Kidney capillary endothelial cell (primary cell): ENCODE data around the gene PLXNB3.

Source experiments
- DNase-seq: peaks from one replicate; pipeline ENCODE4 v3.0.0-alpha.2; 2018; ENCODE audit warnings: low spot score

Gene PLXNB3

DNA sequence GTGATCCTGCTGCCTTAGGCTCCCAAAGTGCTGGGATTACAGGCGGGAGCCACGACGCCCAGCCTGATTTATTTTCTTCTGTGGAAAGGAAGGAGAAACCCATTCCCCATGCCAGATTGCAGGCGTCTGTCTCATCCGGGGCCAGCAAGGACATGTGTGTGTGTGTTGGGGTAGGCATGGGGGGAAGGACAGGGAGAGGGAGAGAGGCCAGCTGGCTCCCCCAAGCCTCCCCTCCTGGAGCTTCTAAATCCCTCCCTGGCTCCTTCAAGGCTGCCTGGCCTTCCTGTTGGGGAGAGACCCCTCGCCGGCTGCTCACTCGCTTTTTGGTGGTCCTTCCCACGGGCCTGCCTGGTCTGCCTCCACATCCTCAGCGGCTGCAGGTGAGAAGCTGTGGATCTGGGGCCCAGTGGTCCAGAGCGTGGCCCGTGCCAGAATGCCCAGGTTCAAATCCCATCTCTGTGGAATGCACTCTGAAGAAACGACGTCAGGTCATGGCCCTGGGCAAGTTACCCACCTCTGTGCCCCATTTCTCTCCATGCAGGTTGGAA lies 1.3 kb upstream of the PLXNB3 start:
- no peak for DNase-seq

DNA sequence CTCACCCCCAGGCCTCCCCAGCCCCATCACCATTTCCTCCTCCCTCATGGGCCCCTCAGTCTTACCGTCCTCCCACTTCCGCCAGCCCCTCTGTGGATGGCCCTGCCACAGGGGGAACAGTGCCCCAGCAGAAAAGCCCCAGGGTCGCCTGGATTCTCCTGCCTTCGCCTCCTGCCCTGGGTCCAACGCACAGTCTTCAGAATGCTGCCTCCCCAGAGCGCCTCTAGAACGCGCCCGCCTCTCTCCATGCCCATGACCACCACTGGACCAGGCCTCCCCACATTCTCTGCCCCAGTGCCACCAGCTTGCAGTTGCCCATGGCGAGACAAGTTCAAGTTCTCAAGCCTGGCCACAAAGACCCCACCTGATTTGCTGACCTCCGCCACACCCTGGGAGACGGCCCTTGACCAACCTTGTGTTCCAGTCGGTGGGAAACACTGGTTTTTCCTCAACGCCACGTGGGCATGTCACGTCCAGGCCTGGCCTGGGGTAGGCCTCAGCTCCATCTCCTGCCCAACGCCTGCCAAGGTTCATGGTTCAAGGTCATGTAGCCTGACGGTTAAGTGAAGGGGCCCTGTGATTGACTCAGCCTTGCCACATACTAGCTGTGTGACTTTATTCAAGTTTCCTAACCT lies 634 bp upstream of the PLXNB3 start:
- DNase-seq = no peak

GRCh38 chrX:153764786-153765137 lies 713 bp downstream of the PLXNB3 start:
- DNase-seq = no peak

DNA sequence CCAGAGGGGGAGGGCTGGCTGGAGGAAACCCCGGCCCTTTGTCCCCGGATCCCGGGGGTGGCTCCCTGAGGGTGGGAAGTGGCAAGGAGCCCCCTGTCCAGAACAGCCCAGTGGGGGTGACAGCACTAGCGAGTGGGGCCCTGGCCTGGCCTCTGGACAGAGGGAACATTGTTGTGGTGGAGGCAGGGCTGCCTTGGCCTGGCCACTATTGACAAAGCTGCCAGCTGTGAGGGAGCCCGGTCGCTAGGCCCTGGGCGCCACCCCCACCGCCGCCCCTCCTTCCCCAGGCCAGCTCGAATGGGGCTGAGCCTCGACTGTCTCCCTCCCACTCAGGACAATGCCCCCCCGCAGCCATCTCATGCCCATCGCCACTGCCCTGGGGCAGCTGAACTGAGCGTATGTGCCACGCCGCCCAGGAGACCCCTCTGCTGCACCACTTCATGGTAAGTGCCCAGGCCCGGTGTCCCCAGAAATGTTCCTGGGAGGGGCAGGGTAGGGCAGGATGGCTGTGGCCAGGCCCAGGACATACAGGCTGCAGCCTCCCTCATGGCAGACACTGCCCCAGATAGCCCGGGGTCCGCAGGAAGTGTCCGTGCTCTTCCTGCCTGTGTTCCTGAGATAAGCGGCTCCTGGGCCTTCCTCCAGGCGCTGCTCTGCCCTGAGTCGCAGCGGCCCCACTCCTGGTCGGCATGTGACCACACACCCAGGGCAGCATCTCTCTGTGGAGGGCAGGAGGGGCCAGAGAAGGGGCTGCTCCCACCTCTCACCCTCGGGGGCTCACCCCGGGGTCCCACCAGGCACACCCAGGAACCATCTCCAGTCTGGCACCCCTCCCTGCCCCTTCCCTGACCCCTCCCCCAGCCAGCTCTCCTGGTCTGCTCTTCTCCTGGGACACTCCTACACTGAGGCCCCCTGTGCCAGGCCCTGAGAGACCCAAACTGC lies 1.4 kb downstream of the PLXNB3 start:
- DNase-seq = peak; percentile 16

DNA sequence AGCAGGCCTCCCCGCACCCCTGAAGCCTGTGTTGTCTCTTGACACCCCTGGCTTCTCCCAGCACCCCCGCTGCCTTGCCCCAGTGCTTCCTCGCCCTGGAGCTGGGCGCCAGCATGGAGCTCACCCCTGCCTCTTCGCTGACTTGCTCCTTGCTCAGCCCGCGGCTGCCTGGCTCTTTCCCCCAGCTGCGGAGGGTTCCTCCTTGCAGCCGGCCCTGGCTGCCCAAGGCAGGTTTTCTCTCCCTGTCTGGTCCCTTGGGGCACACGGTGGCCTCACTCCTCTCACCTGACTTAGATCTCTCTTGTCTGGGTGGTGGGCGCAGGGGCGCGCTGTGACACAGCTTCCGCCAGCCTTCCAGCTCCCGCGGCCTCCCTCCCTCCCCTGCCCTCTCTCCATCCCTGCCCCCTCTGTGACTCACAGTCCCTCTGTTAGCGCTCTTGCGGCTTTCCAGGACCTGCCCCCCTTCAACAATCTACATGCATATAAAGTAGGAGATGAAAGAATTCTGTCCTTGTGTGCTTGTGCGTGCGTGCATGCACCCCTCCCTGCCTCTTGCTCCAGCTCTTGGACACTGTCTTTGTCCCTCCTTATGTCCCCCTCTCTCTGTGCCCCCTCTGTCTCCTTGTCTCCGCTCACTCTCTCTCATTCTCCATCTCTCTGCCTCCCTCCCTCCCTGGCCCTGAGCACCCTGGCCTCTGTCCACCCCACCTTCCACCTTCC lies 2.2 kb downstream of the PLXNB3 start:
- DNase-seq = peak; percentile 40

- no peak for DNase-seq
Measured at GRCh38 chrX:153766871-153767673, 3.0 kb downstream of the PLXNB3 start.

DNA sequence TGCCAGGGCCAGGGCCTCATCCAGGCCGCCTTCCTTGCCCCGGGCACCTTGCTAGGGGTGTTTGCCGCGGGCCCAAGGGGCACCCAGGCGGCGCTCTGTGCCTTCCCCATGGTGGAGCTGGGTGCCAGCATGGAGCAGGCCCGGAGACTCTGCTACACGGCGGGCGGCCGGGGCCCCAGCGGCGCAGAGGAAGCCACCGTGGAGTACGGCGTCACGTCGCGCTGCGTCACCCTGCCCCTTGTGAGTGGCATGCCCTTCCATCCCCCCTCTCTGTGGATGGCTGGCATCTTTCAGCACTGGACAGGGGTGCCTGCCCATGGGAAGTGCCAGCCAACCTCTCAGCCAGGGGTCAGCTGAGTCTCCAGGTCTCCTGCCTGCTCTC lies 3.6 kb downstream of the PLXNB3 start:
- DNase-seq = no peak

- no peak for DNase-seq
Measured at GRCh38 chrX:153768311-153769157, 4.5 kb downstream of the PLXNB3 start.

DNA sequence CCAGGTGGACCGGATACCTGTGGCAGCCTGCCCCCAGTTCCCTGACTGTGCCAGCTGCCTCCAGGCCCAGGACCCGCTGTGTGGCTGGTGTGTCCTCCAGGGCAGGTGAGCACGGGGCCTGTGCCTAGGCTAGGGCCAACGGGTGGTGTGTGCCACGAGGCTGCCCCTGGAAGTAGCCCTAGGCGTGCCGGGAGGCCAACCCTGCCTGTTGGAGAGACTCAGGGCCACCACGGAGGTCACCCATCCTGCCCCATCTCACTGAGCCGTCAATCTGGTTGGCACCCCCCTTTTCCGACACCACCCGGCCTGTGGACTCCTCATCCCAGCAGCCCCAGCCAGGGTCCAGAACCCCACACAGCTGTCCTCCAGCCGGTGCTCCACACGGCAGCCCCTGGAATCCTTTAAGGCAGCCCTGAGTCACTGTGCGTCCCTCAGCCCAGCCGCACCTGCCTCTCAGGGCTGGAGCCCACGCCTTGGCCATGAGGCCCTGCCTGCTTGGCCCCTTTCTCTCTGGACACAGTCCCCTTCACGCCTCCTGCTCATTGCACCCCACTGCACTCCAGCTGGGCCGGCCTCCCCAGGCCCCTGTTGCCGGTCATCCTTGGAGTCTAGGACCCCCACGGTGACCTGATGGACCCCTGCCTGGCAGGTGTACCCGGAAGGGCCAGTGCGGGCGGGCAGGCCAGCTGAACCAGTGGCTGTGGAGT lies 5.3 kb downstream of the PLXNB3 start:
- DNase-seq = no peak

DNA sequence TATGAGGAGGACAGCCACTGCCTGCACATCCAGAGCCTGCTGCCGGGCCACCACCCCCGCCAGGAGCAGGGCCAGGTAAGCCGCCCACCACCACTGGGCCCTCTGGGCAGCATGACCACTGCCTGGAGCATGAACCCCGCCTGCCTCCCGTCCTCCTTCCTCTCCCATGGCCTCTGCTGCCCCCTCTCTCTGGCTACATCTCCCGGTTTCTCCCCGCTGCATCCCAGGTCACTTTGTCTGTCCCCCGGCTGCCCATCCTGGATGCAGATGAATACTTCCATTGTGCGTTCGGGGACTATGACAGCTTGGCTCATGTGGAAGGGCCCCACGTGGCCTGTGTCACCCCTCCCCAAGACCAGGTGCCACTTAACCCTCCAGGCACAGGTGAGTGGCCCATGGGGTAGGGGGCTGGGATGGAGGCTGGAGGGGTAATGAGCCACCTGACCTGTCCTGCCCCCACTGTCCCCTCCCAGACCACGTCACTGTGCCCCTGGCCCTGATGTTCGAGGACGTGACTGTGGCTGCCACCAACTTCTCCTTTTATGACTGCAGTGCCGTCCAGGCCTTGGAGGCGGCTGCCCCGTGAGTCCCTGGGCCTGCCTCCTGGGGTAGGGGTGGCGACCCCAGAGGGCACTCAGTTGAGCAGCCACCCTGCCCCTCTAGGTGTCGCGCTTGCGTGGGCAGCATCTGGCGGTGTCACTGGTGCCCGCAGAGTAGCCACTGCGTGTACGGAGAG lies 6.0 kb downstream of the PLXNB3 start:
- DNase-seq = no peak

GRCh38 chrX:153770601-153771414 lies 6.8 kb downstream of the PLXNB3 start:
- DNase-seq = no peak

DNA sequence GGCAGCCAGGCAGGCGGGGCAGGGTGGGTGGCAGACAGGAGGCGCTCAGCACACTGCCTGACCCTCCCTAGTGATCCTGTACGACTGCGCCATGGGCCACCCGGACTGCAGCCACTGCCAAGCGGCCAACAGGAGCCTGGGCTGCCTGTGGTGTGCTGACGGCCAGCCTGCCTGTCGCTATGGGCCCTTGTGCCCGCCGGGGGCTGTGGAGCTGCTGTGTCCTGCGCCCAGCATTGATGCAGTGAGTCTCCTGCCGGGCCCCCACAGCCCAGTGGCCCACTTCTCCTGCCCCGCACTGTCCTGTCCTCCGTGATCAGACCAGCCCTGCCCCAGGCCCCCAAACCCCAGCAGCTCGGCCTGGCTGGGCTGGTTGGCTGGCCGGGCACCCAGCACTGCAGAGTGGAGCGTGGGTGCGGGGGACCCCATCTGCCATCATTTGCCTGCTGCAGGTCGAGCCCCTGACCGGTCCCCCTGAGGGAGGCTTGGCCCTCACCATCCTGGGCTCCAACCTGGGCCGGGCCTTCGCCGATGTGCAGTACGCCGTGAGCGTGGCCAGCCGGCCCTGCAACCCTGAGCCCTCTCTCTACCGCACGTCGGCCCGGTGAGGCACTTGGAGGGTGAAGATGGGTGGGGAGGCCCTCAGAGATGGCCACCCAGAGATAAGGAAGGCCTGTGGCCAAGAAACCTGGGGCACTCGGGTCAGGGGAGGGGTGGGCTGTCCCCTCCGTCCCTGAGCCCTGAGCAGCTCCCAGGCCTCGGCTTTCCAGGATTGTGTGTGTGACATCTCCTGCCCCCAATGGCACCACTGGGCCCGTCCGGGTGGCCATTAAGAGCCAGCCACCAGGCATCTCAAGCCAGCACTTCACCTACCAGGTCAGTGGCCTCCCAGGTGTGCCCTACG lies 7.6 kb downstream of the PLXNB3 start:
- DNase-seq = no peak

DNA sequence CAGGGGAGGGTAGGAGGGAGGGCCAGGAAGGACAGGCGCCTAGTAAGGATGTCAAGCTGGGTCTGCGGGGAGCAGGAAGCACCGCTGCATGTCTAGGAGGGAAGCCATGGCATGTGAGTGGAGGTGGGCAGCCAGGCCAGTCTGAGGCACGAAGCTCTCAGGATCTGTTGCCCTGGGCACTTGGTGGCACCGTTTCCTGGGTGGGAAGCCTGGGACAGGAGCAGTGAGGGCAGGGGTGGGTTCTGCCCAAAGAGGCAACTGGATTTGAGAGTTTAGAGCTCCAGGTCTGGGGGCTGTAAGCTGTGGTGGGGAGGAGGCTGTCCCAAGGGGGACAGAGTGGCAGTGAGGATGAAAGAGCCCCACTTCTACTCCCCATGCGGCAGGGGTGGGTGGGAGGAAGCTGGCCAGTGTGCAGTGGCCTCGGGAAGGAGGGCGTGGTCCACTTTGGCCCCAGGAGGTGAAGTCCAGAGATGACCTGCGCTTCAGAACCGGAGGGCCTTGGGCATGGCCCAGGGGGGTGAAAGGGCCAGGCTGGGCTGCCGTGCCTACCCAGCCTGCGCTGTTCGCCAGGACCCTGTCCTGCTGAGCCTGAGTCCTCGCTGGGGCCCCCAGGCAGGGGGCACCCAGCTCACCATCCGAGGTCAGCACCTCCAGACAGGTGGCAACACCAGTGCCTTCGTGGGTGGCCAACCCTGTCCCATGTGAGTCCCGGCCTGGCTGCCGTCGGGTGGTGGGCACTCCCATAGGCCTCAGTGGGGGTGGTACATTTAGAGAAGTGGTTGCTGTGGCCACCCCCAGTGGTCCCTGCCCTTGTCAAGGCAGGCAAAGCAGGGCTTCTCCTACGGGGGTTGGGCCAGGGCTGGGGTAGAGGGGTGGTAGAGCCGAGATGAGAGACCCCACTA lies 8.5 kb downstream of the PLXNB3 start:
- no peak for DNase-seq

- no peak for DNase-seq
Measured at GRCh38 chrX:153773218-153773611, 9.2 kb downstream of the PLXNB3 start.

DNA sequence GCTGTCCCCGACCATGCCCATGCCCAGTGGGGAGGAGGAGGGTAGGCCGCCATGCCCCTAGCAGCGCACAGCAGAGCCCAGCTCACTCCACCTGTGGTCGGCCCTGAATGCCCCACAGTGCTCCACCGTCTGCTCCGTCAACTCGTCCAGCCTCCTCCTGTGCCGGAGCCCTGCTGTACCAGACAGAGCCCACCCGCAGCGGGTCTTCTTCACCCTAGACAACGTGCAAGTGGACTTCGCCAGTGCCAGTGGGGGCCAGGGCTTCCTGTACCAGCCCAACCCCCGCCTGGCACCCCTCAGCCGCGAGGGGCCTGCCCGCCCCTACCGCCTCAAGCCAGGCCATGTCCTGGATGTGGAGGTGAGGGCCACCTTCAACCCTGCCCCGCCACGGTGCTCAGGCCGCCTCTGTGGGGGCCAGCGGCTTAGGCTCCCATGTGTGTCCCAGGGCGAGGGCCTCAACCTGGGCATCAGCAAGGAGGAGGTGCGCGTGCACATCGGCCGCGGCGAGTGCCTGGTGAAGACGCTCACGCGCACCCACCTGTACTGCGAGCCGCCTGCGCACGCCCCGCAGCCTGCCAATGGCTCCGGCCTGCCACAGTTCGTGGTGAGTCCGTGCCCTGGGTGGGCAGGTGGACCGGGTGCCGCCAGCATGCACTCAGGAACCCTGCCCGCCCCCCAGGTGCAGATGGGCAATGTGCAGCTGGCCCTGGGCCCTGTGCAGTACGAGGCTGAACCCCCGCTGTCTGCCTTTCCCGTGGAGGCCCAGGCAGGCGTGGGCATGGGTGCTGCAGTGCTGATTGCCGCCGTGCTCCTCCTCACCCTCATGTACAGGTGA lies 9.9 kb downstream of the PLXNB3 start:
- no peak for DNase-seq
